HepG2 (cell line): Measurements from ENCODE around the gene EGFL8. TPM values are rescaled to one million over a fixed set of nuclear protein-coding genes. Genes with fewer than 3 reads are reported as not detected.

Source experiments
- ATAC-seq: fragments of 200-7000 bp; cut with Tn5 transposase; 3 replicates; pipeline ENCODE4 v1.9.1; 2020; ENCODE audit warnings: mild to moderate bottlenecking, moderate library complexity
- BruUV-seq: library from RNA; stranded (reverse); fragments of 400-500 nt; replicated peaks from 2 replicates; lab custom pipeline; 2021; lab: Mats Ljungman, UMichigan
- CTCF ChIA-PET: fragments of 300-600 bp; formaldehyde crosslinking; extraction: SDS; loops from one replicate; lab custom pipeline; 2021; ENCODE audit warnings: low total read pairs, inconsistent platforms, low intra/inter-chr PET ratio; lab: Yijun Ruan, JAX
- POLR2A ChIA-PET: fragments of 350-600 bp; sonication (Branson Sonifier 250); formaldehyde crosslinking; loops from one replicate; lab custom pipeline; 2020; ENCODE audit warnings: antibody characterized with exemption, inconsistent platforms; lab: Yijun Ruan, JAX
- DNase-seq: peaks from one replicate; pipeline ENCODE4 v3.0.0-alpha.2; 2015; ENCODE audit warnings: low spot score
- FAIRE-seq: peaks from 3 replicates; lab custom pipeline; 2011; peaks lifted over from hg19 to GRCh38; lab: Jason Lieb, UNC
- H2AFZ ChIP-seq: one replicate; pipeline ENCODE4 v1.6.1; 2011; ENCODE audit warnings: low read length, inconsistent platforms
- H3K27ac ChIP-seq: fragments of 300-600 bp; 3 replicates; pipeline ENCODE4 v1.8.0; 2011; ENCODE audit warnings: mixed run types, mild to moderate bottlenecking, mixed read lengths, low read length, inconsistent platforms; ENCODE audit not compliant: insufficient read depth; ENCODE audit errors: extremely low read length
- H3K27me3 ChIP-seq, 2 experiments: fragments of 200-600 bp in 1 of 2; 2 replicates in 1 of 2; 3 replicates in 1 of 2; pipeline versions ENCODE4 v1.6.0 to v1.8.0; 2011; ENCODE audit warnings: low read length in 2 of 2, mild to moderate bottlenecking in 2 of 2, moderate library complexity in 2 of 2, inconsistent platforms in 1 of 2; ENCODE audit not compliant: insufficient read depth in 2 of 2, control insufficient read depth in 1 of 2
- H3K36me3 ChIP-seq, 2 experiments: fragments of 200-600 bp in 1 of 2; replicated peaks in 1 of 2; 2 replicates in 1 of 2; 3 replicates in 1 of 2; pipeline versions ENCODE4 v1.5.1 to v1.8.0; 2011; ENCODE audit warnings: low read length in 2 of 2, inconsistent platforms in 1 of 2; ENCODE audit not compliant: insufficient read depth in 2 of 2, control insufficient read depth in 1 of 2
- H3K4me1 ChIP-seq: 2 replicates; pipeline ENCODE4 v1.5.1; 2012; ENCODE audit warnings: low read length, inconsistent platforms; ENCODE audit not compliant: insufficient read depth
- H3K4me2 ChIP-seq: 2 replicates; pipeline ENCODE4 v1.6.0; 2011; ENCODE audit warnings: low read depth, low read length, inconsistent platforms
- H3K4me3 ChIP-seq, 3 experiments: fragments of 200-600 bp in 1 of 3; sonication (generic), shearing (Covaris generic) in 1 of 3; replicated peaks in 1 of 3; 2 replicates each; pipeline ENCODE4 v1.5.1; 2011 to 2016; ENCODE audit warnings: low read length in 3 of 3, inconsistent platforms in 2 of 3, low read depth in 2 of 3, mild to moderate bottlenecking in 2 of 3, control low read depth in 1 of 3, mixed read lengths in 1 of 3; ENCODE audit not compliant: insufficient read depth in 1 of 3
- H3K79me2 ChIP-seq: one replicate; pipeline ENCODE4 v1.6.1; 2011; ENCODE audit warnings: low read length, inconsistent platforms; ENCODE audit not compliant: insufficient read depth
- H3K9ac ChIP-seq: 2 replicates; pipeline ENCODE4 v1.6.0; 2011; ENCODE audit warnings: mild to moderate bottlenecking, low read depth, low read length, inconsistent platforms; ENCODE audit not compliant: insufficient read depth
- H3K9me3 ChIP-seq: 2 replicates; pipeline ENCODE4 v1.5.1; 2012; ENCODE audit warnings: mild to moderate bottlenecking, low read length
- H4K20me1 ChIP-seq: 2 replicates; pipeline ENCODE4 v1.6.0; 2011; ENCODE audit warnings: inconsistent platforms, mild to moderate bottlenecking, low read length, moderate library complexity; ENCODE audit not compliant: insufficient read depth
- HES4 ChIP-seq: sonication (generic); formaldehyde crosslinking; IDR thresholded peaks from 2 replicates; pipeline ENCODE4 v1.9.0; 2021; ENCODE audit warnings: mild to moderate bottlenecking, missing genetic modification reagents, borderline replicate concordance
- MAF1 ChIP-seq: sonication (generic); formaldehyde crosslinking; IDR thresholded peaks from 2 replicates; pipeline ENCODE4 v1.5.0; 2020; ENCODE audit warnings: missing genetic modification reagents, borderline replicate concordance
- NR1H2 ChIP-seq: sonication (generic); formaldehyde crosslinking; IDR thresholded peaks from 2 replicates; pipeline ENCODE4 v1.8.1; 2022; ENCODE audit warnings: low read depth, missing genetic modification reagents, borderline replicate concordance
- ZBTB46 ChIP-seq: sonication (generic); formaldehyde crosslinking; IDR thresholded peaks from 2 replicates; pipeline ENCODE4 v1.4.0; 2020; ENCODE audit warnings: mild to moderate bottlenecking, missing genetic modification reagents, borderline replicate concordance
- ZNF44 ChIP-seq: sonication (generic); formaldehyde crosslinking; IDR thresholded peaks from 2 replicates; pipeline ENCODE4 v1.5.1; 2020; ENCODE audit warnings: mild to moderate bottlenecking, missing genetic modification reagents
- ZNF552 ChIP-seq: sonication (generic); formaldehyde crosslinking; IDR thresholded peaks from 2 replicates; pipeline ENCODE4 v1.9.0; 2022; ENCODE audit warnings: missing genetic modification reagents, mild to moderate bottlenecking, borderline replicate concordance
- ZNF557 ChIP-seq: sonication (generic); formaldehyde crosslinking; IDR thresholded peaks from 2 replicates; pipeline ENCODE4 v1.4.0; 2020; ENCODE audit warnings: missing genetic modification reagents
- ZNF720 ChIP-seq: sonication (generic); formaldehyde crosslinking; IDR thresholded peaks from 2 replicates; pipeline ENCODE4 v1.4.0; 2020; ENCODE audit warnings: missing genetic modification reagents
- ZNF878 ChIP-seq: sonication (generic); formaldehyde crosslinking; IDR thresholded peaks from 2 replicates; pipeline ENCODE4 v1.8.1; 2023; ENCODE audit warnings: mild to moderate bottlenecking, missing genetic modification reagents, moderate library complexity
- ZSCAN22 ChIP-seq: sonication (generic); formaldehyde crosslinking; IDR thresholded peaks from 2 replicates; pipeline ENCODE4 v1.4.0; 2020; ENCODE audit warnings: mild to moderate bottlenecking, missing genetic modification reagents
- WGBS: methylation state at CpG from one replicate; pipeline ENCODE4 v1.1.6; 2017; ENCODE audit warnings: low lambda C conversion rate; 5-methylcytosine and 5-hydroxymethylcytosine counted together
- in situ Hi-C: cut with HindIII; loops from 2 replicates; pipeline ENCODE4 v1.10.0; 2017; ENCODE audit warnings: low pct_unique_long_range_greater_than_20kb; ENCODE audit not compliant: extremely low pct_ligation_motif_present
- intact Hi-C: fragments of 100-400 bp; cut with micrococcal nuclease; formaldehyde crosslinking; loops from one replicate; pipeline ENCODE4 v1.10.0; 2022; ENCODE audit not compliant: unreplicated experiment
- polyA plus RNA-seq, 8 experiments: library from polyadenylated mRNA; depleted of rRNA in 3 of 8; stranded (reverse) in 7 of 8; unstranded in 1 of 8; fragments of >200 nt; fragmentation: Illumina TruSeq in 4 of 8; extraction: Trizol in 4 of 8; gene quantifications; 2 replicates each; pipeline versions ENCODE4 v1.2.1 to v1.2.3, GENCODE V29; 2011 to 2016; ENCODE audit warnings: low read depth in 4 of 8, missing spikeins in 1 of 8, mixed read lengths in 1 of 8; ENCODE audit not compliant: insufficient read depth in 1 of 8
- total RNA-seq, 5 experiments: library from RNA; depleted of rRNA; stranded (reverse); fragments of >200 nt; fragmentation: Illumina TruSeq; extraction: Trizol; gene quantifications; 2 replicates each; pipeline ENCODE4 v1.2.3, GENCODE V29; 2016; ENCODE audit warnings: low read depth in 1 of 5

The EGFL8 gene
- total and polyA plus RNA-seq, 2 of the 13 experiments (the other 11 are each of a cell fraction or from before 2014, with no cell fraction given), result 10.0 to 11.5 TPM

DNA sequence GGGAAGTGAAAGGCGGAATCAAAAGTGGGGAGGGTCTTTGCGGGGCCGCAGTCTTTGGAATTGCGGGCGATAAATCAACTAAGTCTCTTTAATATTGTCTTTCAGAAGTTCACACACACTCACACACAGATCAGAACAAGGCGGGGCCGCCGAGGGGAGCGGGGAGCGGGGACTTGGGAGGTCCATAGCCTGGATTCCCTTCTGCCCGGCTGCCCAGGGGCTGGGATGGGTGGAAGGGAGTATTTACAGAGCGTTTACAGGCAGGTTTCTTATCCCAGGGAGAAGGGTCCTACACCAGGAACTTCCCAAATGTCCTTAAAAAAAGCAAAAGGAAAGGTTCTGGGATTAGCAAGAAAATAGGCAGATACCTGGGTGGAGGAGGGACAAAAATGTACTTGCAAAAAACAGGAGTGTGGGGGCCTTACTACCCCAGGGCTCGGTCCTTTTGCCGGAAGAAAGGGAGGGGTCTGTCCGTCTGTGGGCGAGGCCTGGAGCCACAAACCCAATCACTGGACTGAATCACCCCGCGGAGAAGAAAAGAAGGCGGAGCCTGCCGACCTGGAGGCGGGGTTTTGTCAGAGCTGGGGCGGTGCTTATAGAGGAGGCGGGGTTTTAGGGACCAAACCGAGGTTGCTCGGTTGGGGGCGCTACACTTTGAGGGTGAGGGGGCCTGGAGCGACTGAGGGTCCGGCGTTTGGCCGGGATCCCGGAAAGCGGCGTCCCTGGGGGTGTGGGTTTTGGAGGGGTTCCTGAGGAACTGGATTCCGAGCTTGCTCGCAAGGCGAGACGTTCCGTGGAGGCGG is 15.9 kb upstream of the EGFL8 start (continued):
- TF ChIP-seq ZSCAN22 (no peak), ZNF878 (CRISPR knock-in tag) (no peak), NR1H2 (no peak), ZNF44 (no peak), ZBTB46 (CRISPR knock-in tag) (no peak), MAF1 (CRISPR knock-in tag) (no peak), HES4 (CRISPR knock-in tag) (no peak)

DNA sequence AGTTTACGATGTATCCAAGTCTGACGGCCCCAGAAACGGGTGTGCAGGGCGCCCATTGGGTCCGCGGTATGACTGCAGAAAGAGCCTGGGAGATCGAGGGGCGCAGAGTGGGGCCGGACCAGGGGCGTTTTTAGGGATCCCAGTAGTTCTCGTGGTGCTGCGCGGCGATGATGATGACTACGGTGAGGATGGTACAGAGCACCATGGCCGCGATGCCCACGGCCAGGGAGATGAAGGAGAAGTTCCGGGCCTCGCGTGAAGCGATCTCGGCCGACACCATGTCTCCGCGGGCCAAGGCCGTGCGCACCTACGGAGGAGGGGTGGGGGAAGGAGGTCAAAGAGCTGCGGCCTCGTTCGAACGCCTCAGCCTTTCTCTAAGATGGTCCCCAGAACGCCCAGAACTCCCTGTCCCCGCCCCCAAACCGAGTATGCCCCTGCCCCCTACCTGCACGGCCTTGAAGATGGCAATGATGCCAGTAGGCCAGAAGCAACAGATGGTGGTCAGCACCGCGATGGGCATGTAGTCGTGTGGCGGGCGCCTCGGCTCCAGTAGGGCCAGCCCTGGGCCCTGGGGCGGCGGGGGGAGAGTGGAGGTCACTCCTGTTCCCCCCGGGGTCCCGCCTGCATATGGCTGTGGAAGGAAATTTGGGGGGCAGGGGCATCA is 15.2 kb upstream of the EGFL8 start:
- Histone ChIP-seq H3K27ac (no peak overlapping the region), H3K4me3 (no peak overlapping the region), H3K36me3 (no peaks in the 10 kb centered on the region), H3K9me3 (no peaks in the 10 kb centered on the region), H4K20me1 (no peaks in the 10 kb centered on the region), H3K9ac (no peak overlapping the region), H3K27me3 (peaks cover 0 to 5% of the 10 kb centered on the region in 2 experiments; a peak in 2 of 5 replicates), H3K79me2 (peaks cover under 1% of the 10 kb centered on the region), H2AFZ (no peak overlapping the region)
- in situ Hi-C loops, result no loop called here
- DNase-seq, result no peak
- ChIA-PET POLR2A (no interaction called here), CTCF (no interaction called here)
- intact Hi-C loops, result no loop called here
- no peak for ATAC-seq
- WGBS, result 83% methylated on average over 37 of the region's 47 CpGs
- BruUV-seq, result no TSS peak
- TF ChIP-seq ZNF557 (CRISPR knock-in tag) (no peak), ZNF720 (CRISPR knock-in tag) (no peak), ZNF552 (CRISPR knock-in tag) (no peak)
- TF ChIP-seq, all 625 proteins: peak for 0
- H3K4me1 ChIP-seq, result peaks cover 20% of the 10 kb centered on the region
- no peak for FAIRE-seq
- H3K4me2 ChIP-seq, result no peak overlapping the region
